H1 (cell line): ENCODE measurements around the gene UBXN1. TPM values are rescaled to one million over a fixed set of nuclear protein-coding genes. Genes with fewer than 3 reads are reported as not detected.

Experiments used
- CTBP2 ChIP-seq: IDR thresholded peaks from 2 replicates; pipeline ENCODE4 v1.7.0; 2011; ENCODE audit warnings: borderline replicate concordance, mild to moderate bottlenecking, moderate library complexity, mixed read lengths, low read length; ENCODE audit not compliant: insufficient read depth, insufficient read length
- EP300 ChIP-seq, 2 experiments: IDR thresholded peaks; 1 replicate in 1 of 2; 2 replicates in 1 of 2; pipeline ENCODE4 v1.6.1; 2011 to 2012; ENCODE audit warnings: low read depth in 2 of 2, low read length in 2 of 2, mild to moderate bottlenecking in 2 of 2, borderline replicate concordance in 1 of 2, inconsistent platforms in 1 of 2, moderate library complexity in 1 of 2
- GTF2F1 ChIP-seq: IDR thresholded peaks from 2 replicates; pipeline ENCODE4 v1.6.1; 2012; ENCODE audit warnings: low read depth, low read length, improper control_type of control experiment, borderline replicate concordance
- RBBP5 ChIP-seq: IDR thresholded peaks from 2 replicates; pipeline ENCODE4 v1.7.1; 2012; ENCODE audit warnings: low read depth, mild to moderate bottlenecking, inconsistent platforms, low read length, moderate library complexity, borderline replicate concordance
- RNF2 ChIP-seq: fragments of 200-900, 300-1000 bp; sonication (generic); IDR thresholded peaks from 2 replicates; pipeline ENCODE4 v1.7.1; 2016; ENCODE audit warnings: borderline replicate concordance, low read depth, mild to moderate bottlenecking, antibody characterized with exemption, low read length; ENCODE audit not compliant: poor library complexity, severe bottlenecking; ENCODE audit errors: missing control alignments
- RXRA ChIP-seq: IDR thresholded peaks from 2 replicates; pipeline ENCODE4 v1.6.1; 2011; ENCODE audit warnings: low read depth, mild to moderate bottlenecking, low read length, moderate library complexity; ENCODE audit not compliant: insufficient read depth
- SIN3A ChIP-seq, 2 experiments: IDR thresholded peaks in 1 of 2; conservative IDR thresholded peaks in 1 of 2; 2 replicates each; pipeline ENCODE4 v1.6.1; 2011 to 2012; ENCODE audit warnings: low read length in 2 of 2, improper control_type of control experiment in 1 of 2, low read depth in 1 of 2, mild to moderate bottlenecking in 1 of 2
- SIX5 ChIP-seq: IDR thresholded peaks from 2 replicates; pipeline ENCODE4 v1.6.1; 2011; ENCODE audit warnings: mild to moderate bottlenecking, low read depth, low read length
- SRF ChIP-seq: IDR thresholded peaks from 2 replicates; pipeline ENCODE4 v1.6.1; 2011; ENCODE audit warnings: mild to moderate bottlenecking, low read depth, low read length, moderate library complexity
- SUZ12 ChIP-seq: fragments of 200-600 bp; sonication (generic); IDR thresholded peaks from 2 replicates; pipeline ENCODE4 v1.6.1; 2012; ENCODE audit warnings: mild to moderate bottlenecking, inconsistent platforms, low read length, moderate library complexity, mixed read lengths
- TCF12 ChIP-seq: IDR thresholded peaks from 2 replicates; pipeline ENCODE4 v1.6.1; 2011; ENCODE audit warnings: low read depth, mild to moderate bottlenecking, low read length
- polyA plus RNA-seq, 7 experiments: library from polyadenylated mRNA; depleted of rRNA in 3 of 7; stranded (reverse) in 5 of 7; unstranded in 2 of 7; fragments of >200 nt in 5 of 7; fragments of 200-250 nt in 2 of 7; gene quantifications; 1 replicate in 5 of 7; 2 replicates in 1 of 7; 4 replicates in 1 of 7; pipeline versions ENCODE4 v1.2.1 to v1.2.3, GENCODE V29; 2011 to 2013; ENCODE audit warnings: missing spikeins in 2 of 7, mixed read lengths in 2 of 7
- total RNA-seq: library from RNA; stranded (reverse); fragmentation: NEBNext Ultra II Directional; extraction: Animal tissue kit (Norgen Biotek cat#: 25700); gene quantifications from 2 replicates; pipeline ENCODE4 v1.2.1, GENCODE V29; 2021

The UBXN1 gene
- total and polyA plus RNA-seq, 2 of the 8 experiments (the other 6 are each of a cell fraction or from before 2014, with no cell fraction given), result 78.6 to 114 TPM

DNA sequence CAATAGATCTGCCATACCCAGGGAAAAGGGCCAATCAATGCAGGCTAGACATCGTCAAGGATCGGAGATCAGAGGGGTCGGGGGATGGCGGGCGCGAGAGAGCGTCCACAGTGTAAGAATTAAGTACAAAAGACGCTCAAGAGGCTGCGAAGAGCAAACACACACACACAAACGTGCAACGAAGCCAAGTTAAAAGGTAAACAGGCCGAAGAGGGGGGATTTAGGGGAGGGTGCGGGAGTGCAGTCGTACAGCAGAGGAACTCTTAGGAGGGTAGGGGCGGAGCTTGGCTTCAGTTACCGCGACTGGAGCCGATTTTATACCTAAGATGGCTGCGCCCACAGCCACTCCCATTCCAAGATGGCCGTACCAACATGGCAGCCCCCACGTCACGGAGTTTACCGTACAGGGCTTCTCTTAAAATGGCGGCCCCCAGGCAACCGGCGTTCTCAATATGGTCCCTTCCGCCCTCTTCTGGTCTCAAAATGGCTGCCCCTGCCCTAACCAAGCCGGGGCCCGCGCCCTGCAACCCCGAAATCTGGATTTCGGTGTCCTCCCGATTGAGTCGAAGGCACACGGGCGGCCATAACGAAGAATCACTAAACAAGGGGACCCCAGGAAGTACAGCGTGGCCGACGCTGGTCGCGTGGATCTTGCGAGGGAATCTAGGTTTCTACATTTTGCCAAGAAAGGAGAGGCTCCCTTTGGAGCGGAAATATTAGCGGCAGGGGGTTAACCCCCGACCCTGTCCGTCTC is 30.6 kb upstream of the UBXN1 start (continued):
- TF ChIP-seq RBBP5 (0 out of 2 replicates have a peak, but pooled peaks have one; percentile 63), SUZ12 (no peak), RXRA (no peak), SIN3A (conservative IDR thresholded peaks at IDR 0.05 in 1 of 2, IDR thresholded peaks at IDR 0.05 in 1 of 2; ENCODE audit: low read depth in 1 of 2, low read length in 2 of 2) (peak in 1 of 2 experiments; percentile 80; a peak in 2 of 4 replicates), GTF2F1 (peak; percentile 40; the same call in 1 of the 2 replicates), RNF2 (no peak), SRF (peak; percentile 48; the same call in 1 of the 2 replicates), SIX5 (peak; percentile 77), CTBP2 (no peak), TCF12 (no peak), EP300 (IDR thresholded peaks at IDR 0.05; ENCODE audit: borderline replicate concordance in 1 of 2, low read depth in 2 of 2, low read length in 2 of 2) (no peak; a peak in 1 of 3 replicates)
